Epidermal melanocyte (primary cell): ENCODE results near the gene TTC39C.
"Not testable (repeated sequence)": the region's sequence is repeated elsewhere in the genome, so short reads cannot be mapped to it uniquely, and the experiment has no call there.

Experiments
- DNase-seq: peaks from one replicate; pipeline ENCODE4 v3.0.0; 2011; ENCODE audit warnings: low spot score; ENCODE audit not compliant: insufficient read length

The TTC39C gene

DNA sequence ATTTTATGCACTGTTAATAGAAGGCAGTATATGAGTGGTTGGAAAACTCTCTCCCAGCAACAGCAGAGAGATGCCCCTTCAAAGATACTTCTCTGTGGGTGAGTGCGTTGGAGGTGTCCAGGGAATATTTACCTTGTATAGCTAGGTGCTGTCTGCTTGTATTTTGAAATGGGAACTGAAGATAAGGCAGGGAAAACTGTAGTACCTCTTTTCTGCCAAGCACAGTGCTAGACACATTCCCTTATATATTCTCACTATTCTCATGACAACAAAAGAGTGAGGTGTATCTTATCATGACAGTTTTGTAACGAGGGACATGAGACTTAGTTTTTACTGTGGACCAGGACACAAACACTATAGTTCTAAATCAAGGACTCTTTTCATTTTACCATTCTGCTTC, 2.1 kb downstream of the TTC39C start:
- no peak for DNase-seq

GRCh38 chr18:24018299-24018886, 3.8 kb downstream of the TTC39C start:
- DNase-seq = no peak

GRCh38 chr18:24019641-24020331, 5.2 kb downstream of the TTC39C start:
- no peak for DNase-seq

DNA sequence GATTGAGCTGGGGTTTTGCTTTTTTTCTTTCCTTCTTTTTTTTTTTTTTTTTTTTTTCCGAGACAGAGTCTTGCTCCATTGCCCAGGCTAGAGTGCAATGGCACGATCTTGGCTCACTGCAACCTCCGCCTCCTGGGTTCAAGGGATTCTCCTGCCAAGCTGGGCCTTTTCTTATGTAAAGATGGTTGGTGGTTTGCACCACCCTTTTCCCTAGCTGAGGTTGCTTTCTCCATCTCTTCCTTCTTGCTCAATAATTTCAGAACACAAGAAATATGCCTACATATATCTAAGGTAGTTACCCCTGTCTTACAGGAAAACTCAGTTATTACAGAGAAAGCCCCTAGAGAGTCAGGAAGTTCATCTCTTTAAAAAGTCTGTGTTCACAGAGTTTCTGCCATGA, 7.0 kb downstream of the TTC39C start:
- DNase-seq = no peak

DNA sequence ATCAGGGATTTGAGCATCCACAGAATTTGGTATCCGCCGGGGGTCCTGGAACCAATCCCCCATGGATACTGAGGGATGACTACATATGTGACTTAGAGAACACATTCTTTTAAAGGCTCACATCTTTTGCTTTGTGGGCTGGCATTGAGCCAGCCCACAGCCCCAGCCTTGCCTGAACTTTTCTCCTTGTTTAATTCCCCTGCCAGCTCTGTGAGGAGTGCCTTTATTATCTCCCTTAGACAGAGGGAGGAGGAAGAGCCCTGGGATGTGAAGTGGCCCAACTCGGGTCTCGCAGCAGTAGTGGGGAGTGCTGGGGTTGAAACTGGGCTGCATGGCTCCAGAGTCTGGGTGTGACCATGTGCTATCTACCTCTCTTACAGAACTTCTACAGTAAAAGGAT, 7.6 kb downstream of the TTC39C start:
- DNase-seq = no peak

- no peak for DNase-seq
Measured at GRCh38 chr18:24023185-24023814, 8.7 kb downstream of the TTC39C start.

- no peak for DNase-seq
Measured at GRCh38 chr18:24024425-24024824, 9.9 kb downstream of the TTC39C start.

GRCh38 chr18:24026457-24026856, 11.9 kb downstream of the TTC39C start:
- DNase-seq = no peak

DNA sequence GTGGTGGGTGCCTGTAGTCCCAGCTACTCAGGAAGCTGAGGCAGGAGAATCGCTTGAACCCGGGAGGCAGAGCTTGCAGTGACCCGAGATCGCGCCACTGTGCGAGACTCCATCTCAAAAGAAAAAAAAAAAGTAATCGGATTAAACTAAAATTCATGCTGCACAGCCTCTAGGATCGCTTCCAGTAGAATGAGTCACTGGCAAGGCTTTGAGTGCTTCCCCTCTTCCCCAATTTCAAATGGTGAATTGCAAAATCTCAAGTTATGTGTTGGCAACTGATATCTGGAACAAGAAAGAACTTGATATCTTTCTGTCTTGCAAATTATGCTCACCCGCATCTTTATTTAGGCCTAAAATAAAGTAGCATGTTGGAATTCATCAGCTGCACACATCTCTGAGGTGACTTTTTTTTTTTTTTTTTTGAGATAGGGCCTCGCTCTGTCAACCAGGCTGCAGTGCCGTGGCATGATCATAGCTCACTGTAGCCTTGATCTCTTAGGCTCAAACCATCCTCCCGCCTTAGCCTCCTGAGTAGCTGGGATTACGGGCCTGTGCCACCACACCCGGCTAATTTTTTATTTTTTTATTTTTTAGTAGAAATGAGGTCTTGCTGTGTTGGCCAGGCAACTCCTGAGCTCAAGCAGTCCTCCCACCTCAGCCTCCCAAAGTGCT, 12.7 kb downstream of the TTC39C start:
- no peak for DNase-seq

GRCh38 chr18:24028946-24029345, 14.4 kb downstream of the TTC39C start:
- not testable (repeated sequence) for DNase-seq

DNA sequence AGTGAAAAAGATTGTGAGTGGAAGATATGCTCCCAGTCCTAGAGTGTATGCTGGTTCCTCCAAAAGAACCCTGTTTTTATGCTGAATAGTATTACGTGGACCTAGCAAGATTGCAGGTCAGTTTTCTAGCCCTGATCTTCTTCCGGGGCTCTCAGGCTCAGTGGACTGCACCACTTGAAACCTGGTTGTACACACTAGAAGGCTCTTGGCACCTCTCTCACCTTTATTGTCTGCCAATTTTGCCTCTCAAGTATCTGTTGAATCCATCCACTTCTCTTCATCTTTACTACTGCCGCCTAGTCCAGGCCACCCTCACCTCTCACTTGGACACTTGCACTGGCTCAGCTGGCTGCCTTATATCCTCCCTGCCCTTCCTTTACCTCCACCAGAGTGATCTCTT, 16.8 kb downstream of the TTC39C start:
- DNase-seq = no peak

DNA sequence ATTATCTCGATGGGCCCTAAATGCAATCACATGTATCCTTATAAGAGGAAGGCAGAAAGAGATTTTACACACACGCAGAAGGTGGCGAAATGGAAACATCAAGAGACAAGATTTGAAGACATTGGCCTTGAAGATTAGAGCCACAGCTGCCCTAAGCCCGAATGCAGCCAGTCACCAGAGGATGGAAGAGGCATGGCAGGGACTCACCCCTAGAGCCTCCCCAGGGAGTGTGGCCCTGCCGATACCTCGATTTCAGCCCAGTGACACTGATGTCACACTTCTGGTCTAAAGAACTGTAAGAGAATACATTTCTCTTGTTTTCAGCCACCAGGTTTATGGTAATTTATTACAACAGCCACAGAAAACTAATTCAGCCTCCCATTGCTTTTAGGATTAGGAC, 17.4 kb downstream of the TTC39C start:
- no peak for DNase-seq

GRCh38 chr18:24033641-24034412, 19.3 kb downstream of the TTC39C start:
- no peak for DNase-seq

GRCh38 chr18:24035316-24035715, 20.8 kb downstream of the TTC39C start:
- no peak for DNase-seq

DNA sequence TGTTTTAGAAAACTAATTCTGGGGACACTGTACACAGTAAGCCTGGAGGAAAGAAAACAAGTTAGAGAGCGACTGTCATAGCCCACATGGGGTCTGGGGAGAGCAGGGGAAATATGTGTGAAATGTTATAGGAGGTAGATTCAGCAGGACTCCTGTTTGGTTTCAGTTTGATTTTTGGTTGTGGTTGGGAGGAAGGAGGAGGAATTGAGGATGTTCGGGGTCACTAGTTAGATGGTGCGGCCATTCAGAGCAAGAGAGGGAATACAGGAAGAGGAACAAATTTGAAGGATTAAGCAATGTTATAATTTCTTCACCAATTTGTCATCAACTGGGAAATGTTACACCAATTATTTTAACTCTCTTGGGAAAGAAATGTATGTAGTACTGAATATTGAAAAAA, 25.1 kb downstream of the TTC39C start:
- DNase-seq = no peak

- no peak for DNase-seq
Measured at GRCh38 chr18:24041691-24042090, 27.1 kb downstream of the TTC39C start.

- no peak for DNase-seq
Measured at GRCh38 chr18:24043403-24043802, 28.8 kb downstream of the TTC39C start.

- DNase-seq = no peak
Measured at GRCh38 chr18:24048261-24048660, 33.7 kb downstream of the TTC39C start.

DNA sequence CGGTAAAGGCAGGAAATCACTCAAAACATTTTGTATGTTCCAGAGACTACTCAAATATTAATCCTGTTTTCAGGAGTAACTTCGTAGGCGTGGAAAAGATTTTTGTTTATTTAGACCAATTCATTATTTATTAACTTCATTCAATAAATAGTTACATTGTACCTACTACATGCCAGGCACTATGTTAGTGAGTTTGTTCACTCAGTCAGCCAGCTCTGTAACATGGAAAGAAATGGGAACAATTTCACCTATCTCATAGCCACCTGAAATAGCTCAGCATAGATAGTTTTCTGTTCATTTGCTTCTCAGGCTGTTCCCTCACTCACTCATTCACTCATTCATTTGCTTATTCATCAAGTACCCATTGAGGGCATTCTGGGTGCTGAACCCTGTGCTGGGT, 34.6 kb downstream of the TTC39C start:
- no peak for DNase-seq

GRCh38 chr18:24051031-24051947, 36.7 kb downstream of the TTC39C start:
- DNase-seq = no peak

GRCh38 chr18:24052053-24052452, 37.5 kb downstream of the TTC39C start:
- DNase-seq = no peak
